Retinal pigment epithelial cell (primary cell): Measurements from ENCODE around the gene CHCHD10.

Source experiments
- DNase-seq: peaks from one replicate; pipeline ENCODE4 v3.0.0-alpha.2; 2010; ENCODE audit warnings: low read depth
- H3K4me3 ChIP-seq: 2 replicates; pipeline ENCODE4 v1.5.1; 2011; ENCODE audit warnings: mild to moderate bottlenecking, low read length, control low read depth, moderate library complexity
- CTCF ChIP-seq: conservative IDR thresholded peaks from 2 replicates; pipeline ENCODE4 v1.5.1; 2011; ENCODE audit warnings: low read depth, low read length, control low read depth, inconsistent platforms

Gene CHCHD10

GRCh38 chr22:23777776-23778576, 10.2 kb upstream of the CHCHD10 start:
- no peak overlapping the region for H3K4me3 ChIP-seq
- no peak for TF ChIP-seq CTCF

GRCh38 chr22:23775779-23776375, 8.1 kb upstream of the CHCHD10 start:
- TF ChIP-seq CTCF: no peak
- DNase-seq: no peak
- H3K4me3 ChIP-seq: no peak overlapping the region

More at GRCh38 chr22:23777776-23778576, 10.2 kb upstream of the CHCHD10 start:
- DNase-seq: no peak

- peak; percentile 76 for DNase-seq
- no peak for TF ChIP-seq CTCF
- no peak overlapping the region for H3K4me3 ChIP-seq
These were observed 7.2 kb upstream of the CHCHD10 start for GRCh38 chr22:23774922-23775436.

- DNase-seq: no peak
- H3K4me3 ChIP-seq: no peak overlapping the region
- no peak for TF ChIP-seq CTCF
These were observed 6.5 kb upstream of the CHCHD10 start for GRCh38 chr22:23774114-23774921.

- H3K4me3 ChIP-seq: peak overlapping the region; percentile 49
- no peak for TF ChIP-seq CTCF
- no peak for DNase-seq
These were observed 5.8 kb upstream of the CHCHD10 start for GRCh38 chr22:23773483-23774113.

- H3K4me3 ChIP-seq: peak within 1 kb of the TSS; percentile 49
- TF ChIP-seq CTCF: peak; percentile 5
- no peak for DNase-seq
These were observed 5.1 kb upstream of the CHCHD10 start, which contains the start of gene MMP11 for GRCh38 chr22:23772649-23773473. Gene MMP11 (plus strand): TSS chr22:23772849. CDS start chr22:23772871, 22 bp downstream.
